OCI-M2 (cell line): ENCODE data around the gene PCIF1.

Experiments
- DNase-seq: peaks from one replicate; lab custom pipeline; 2025; ENCODE audit not compliant: unreplicated experiment; lab: John Stamatoyannopoulos, UW

The PCIF1 gene

GRCh38 chr20:45904583-45905504 lies 29.6 kb upstream of the PCIF1 start:
- DNase-seq = no peak

- DNase-seq = no peak
Observed at GRCh38 chr20:45905505-45906079, 28.9 kb upstream of the PCIF1 start.

GRCh38 chr20:45907219-45907948 lies 27.1 kb upstream of the PCIF1 start:
- no peak for DNase-seq

GRCh38 chr20:45908084-45908483 lies 26.4 kb upstream of the PCIF1 start:
- DNase-seq = no peak

- no peak for DNase-seq
Observed at GRCh38 chr20:45909336-45909808, 25.1 kb upstream of the PCIF1 start.

GRCh38 chr20:45909817-45910669 lies 24.4 kb upstream of the PCIF1 start:
- DNase-seq = no peak

GRCh38 chr20:45910670-45911485 lies 23.6 kb upstream of the PCIF1 start:
- peak; percentile 96 for DNase-seq

- peak; percentile 43 for DNase-seq
Observed at GRCh38 chr20:45911486-45912343, 22.8 kb upstream of the PCIF1 start, which contains the start of gene PLTP. Gene PLTP (minus strand): TSS chr20:45912155. CDS start chr20:45911452, 703 bp downstream.

GRCh38 chr20:45912344-45912682 lies 22.2 kb upstream of the PCIF1 start:
- DNase-seq = no peak

- no peak for DNase-seq
Observed at GRCh38 chr20:45913116-45913515, 21.4 kb upstream of the PCIF1 start.

- no peak for DNase-seq
Observed at GRCh38 chr20:45917790-45918141, 16.7 kb upstream of the PCIF1 start.

- DNase-seq = no peak
Observed at GRCh38 chr20:45918182-45918737, 16.2 kb upstream of the PCIF1 start.

- DNase-seq = no peak
Observed at GRCh38 chr20:45918779-45919537, 15.5 kb upstream of the PCIF1 start.

GRCh38 chr20:45919542-45920399 lies 14.7 kb upstream of the PCIF1 start:
- DNase-seq = no peak

- DNase-seq = no peak
Observed at GRCh38 chr20:45920462-45921336, 13.8 kb upstream of the PCIF1 start.
